Hematopoietic multipotent progenitor cell treated with erythropoietin and hydrocortisone succinate and interleukin-3 and kit ligand, for 15 days (in vitro differentiated cells): Measurements from ENCODE around the gene RILPL1.
"Not testable (repeated sequence)": the region's sequence is repeated elsewhere in the genome, so short reads cannot be mapped to it uniquely, and the experiment has no call there.

ENCODE experiments used
- DNase-seq: peaks from one replicate; pipeline ENCODE4 v3.0.0-alpha.2; 2015; ENCODE audit warnings: low spot score

The RILPL1 gene

GRCh38 chr12:123533672-123534643 lies at the start of gene RILPL1:
Gene RILPL1 (minus strand): TSS chr12:123533719. CDS start chr12:123533482, 237 bp downstream.
- DNase-seq, result no peak

DNA sequence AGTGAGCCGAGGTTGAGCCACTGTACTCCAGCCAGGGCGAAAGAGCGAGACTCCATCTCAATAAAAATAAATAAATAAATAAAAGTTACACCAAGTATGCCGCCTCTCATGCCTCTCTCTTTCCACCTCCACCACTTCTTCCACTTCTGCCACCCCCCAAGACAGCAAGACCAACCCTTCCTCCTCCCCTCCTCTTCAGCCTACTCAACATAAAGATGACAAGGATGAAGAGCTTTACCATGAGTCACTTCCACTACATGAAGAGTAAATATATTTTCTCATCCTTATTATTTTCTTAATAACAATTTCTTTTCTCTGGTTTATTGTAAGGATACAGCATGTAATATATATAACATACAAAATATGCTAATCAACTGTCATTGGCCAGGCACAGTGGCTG lies 47.3 kb upstream of the RILPL1 start:
- no peak for DNase-seq

- not testable (repeated sequence) for DNase-seq
Observed at GRCh38 chr12:123578829-123579228, 45.3 kb upstream of the RILPL1 start.

GRCh38 chr12:123578243-123578642 lies 44.7 kb upstream of the RILPL1 start:
- no peak for DNase-seq

DNA sequence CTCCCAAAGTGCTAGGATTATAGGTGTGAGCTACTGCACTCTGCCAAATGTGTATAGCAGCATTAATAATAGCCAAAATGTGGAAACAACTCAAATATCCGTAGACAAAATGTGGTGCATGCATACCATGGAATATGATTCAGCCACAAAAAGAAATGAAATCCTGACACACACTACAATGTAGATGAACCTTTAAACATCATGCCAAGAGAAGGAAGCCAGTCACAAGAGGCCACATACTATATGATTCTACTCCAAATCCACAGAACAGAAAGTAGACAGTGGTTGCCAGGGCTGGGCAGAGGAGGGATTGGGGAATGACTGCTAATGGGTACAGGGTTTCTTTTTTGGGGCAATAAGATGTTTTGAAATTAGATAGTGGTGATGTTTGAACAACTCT lies 43.1 kb upstream of the RILPL1 start:
- no peak for DNase-seq

DNA sequence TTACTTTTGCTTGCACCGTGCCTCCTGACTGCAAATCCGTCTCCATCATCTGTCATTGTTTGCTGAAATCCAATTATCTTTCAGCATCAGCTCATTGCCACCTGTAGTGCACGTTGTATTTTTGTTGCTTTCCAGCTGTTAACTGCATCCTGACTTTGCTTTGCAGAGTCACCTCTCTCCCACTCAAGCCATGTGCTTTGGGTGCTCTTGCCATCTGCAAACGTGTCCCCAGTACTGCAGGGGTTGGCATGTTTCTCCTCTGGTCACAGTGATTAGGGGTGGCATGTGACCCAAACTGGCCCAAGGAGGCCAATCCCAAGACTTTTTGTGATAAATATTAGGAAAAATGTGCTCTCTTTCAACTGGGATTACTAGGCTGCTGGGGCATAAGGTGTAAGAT lies 40.4 kb upstream of the RILPL1 start:
- DNase-seq, result no peak

DNA sequence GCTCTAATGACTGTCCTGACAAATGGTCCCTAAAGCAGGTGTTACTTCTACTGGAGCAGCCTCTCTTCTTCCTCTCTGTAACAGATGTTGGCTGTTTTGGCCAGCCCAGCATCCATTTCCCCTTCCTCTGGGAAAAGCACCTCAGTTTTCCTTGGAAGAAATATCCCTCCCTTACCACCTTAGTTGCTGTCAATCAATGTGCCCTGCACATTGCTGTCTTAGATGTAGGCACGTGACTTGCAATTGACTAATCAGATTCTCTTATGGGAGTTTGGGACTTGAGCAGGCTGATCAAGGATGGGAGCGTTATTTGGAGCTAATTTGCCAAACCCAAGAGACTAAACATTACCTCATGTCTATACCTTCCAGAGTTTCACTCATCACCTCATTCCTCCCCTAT lies 38.9 kb upstream of the RILPL1 start:
- no peak for DNase-seq

GRCh38 chr12:123571343-123571813 lies 37.9 kb upstream of the RILPL1 start:
- DNase-seq, result no peak

GRCh38 chr12:123559468-123559867 lies 25.9 kb upstream of the RILPL1 start:
- no peak for DNase-seq

- DNase-seq, result not testable (repeated sequence)
Observed at GRCh38 chr12:123558487-123558886, 25.0 kb upstream of the RILPL1 start.

- not testable (repeated sequence) for DNase-seq
Observed at GRCh38 chr12:123554843-123555242, 21.3 kb upstream of the RILPL1 start.

DNA sequence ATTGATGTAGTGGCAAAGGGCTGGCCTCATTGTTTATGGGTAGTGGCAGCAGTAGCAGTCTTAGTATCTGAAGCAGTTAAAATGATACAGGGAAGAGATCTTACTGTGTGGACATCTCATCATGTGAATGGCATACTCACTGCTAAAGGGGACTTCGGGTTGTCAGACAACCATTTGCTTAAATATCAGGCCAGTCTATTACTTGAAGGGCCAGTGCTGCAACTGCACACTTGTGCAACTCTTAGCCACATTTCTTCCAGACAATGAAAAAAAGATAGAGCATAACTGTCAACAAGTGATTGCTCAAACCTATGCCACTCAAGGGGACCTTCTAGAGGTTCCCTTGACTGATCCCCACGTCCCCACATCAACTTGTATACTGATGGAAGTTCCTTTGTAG lies 20.6 kb upstream of the RILPL1 start:
- DNase-seq, result not testable (repeated sequence)

- no peak for DNase-seq
Observed at GRCh38 chr12:123550700-123551099, 17.2 kb upstream of the RILPL1 start.

DNA sequence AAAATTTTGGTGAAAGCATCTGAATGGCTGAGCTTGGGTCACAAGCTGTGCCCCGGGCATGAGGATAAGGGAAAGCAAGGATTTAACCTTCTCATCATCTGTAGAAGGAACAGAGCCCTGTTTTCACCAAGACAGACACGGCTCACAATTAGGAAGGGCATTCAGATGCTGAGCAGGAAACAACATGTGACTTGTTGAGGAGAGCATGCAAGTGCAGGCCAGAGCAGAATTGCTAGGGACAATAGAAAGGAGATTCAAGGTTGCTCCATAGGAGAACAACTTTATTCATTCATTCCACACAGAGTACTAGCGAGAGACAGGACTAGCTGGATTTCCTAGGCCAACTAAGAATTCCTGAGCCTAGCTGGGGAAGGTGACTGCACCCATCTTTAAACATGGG lies 14.6 kb upstream of the RILPL1 start:
- DNase-seq, result no peak

DNA sequence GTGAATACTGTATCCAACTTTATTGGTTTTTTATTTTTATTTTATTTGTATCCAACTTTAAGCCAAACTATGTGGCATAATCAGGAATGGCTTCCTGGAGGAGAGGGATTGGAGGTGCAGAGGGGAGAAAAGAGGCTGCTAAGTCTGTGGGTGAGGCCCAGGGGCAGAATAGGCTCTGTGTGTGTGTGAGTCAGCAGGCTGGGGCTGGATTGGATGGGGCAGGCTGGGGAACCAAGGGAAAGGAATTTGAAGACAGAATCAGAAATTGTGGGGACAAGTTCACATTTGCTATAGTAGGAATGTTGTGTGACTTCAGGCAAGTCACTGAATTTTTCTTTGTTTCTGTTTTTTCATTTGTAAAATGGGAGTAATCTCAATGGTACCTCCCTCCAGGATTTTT lies 12.8 kb upstream of the RILPL1 start:
- no peak for DNase-seq

DNA sequence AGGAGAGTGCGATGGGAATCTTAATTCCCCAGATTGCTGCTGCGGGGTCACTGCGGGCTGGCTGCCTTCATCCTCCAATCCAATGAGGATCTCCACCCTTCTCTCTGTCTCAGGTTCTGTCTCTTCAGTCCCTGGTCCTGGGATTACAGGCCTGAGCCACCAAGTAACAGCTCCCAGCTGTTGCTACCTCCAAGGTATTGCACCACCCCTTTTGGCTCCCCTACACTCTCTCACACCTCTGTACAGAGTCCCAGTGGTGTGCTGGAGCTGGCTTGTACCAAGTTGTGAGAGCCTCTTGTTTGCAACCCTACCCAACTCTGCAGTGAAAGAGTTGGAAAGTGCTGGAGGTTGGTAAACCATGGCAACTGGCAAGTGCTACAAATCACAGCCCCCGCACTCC lies 10.0 kb upstream of the RILPL1 start:
- no peak for DNase-seq

- no peak for DNase-seq
Observed at GRCh38 chr12:123540899-123541662, 7.6 kb upstream of the RILPL1 start.

GRCh38 chr12:123535952-123536351 lies 2.4 kb upstream of the RILPL1 start:
- not testable (repeated sequence) for DNase-seq

DNA sequence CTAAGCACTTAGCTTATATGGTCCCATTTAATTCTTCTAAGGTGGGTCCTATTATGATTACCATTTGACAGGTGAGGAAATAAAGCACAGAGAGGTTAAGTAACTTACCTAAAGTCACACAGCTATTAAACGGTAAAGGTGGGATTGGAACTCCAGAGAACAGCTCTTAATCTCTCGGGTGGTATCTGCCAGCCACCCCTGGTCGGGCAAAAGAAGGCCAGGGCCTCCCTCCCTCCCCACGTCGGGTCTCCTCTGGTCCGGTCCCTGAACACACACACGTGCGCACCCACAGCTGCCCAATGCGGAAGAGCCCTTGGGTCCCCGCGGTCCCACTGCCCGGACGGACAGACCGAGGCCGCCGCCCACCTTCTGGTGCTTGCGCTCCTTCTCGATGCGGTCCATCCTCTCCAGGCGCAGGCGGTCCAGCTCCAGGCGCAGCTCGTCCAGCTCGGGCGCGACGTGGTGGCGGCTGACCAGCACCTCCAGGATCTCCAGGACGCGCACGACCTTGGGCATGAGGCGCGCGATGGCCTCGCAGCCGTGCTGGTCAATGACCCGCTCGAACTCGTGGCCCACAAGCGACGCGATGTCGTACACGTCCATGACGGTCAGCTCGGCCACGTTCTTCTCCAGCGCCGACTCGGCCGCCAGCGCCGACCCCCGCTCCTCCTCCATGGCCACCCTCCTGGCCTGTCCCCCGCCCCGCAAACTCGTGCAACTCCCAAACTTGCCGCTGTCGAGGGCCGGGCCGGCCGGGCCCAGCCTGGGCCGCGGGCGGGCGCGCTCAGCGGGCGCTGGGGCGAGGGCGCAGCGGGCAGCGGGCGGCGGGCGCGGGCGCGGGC lies 490 bp downstream of the RILPL1 start:
- no peak for DNase-seq

GRCh38 chr12:123532019-123532418 lies 1.5 kb downstream of the RILPL1 start:
- no peak for DNase-seq

DNA sequence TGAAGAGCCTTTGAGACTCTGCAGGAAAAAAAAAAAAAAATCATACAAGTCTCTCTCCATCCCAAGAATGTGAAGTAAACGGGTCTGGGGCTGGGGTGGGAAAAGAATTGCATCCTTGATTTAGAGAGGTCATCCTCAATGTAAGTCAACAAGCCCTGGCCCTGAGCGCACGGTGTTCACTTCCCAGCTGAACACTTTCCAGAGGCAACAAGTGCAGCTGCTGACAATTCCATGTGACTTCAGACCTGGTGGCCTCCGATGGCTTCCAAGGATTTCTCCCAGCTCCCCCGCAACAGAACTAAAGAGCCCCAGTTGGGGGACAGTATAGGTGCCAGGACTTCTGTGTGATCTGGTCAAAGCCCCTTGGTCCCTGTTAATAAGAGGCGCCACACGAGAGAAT lies 2.4 kb downstream of the RILPL1 start:
- DNase-seq, result no peak

DNA sequence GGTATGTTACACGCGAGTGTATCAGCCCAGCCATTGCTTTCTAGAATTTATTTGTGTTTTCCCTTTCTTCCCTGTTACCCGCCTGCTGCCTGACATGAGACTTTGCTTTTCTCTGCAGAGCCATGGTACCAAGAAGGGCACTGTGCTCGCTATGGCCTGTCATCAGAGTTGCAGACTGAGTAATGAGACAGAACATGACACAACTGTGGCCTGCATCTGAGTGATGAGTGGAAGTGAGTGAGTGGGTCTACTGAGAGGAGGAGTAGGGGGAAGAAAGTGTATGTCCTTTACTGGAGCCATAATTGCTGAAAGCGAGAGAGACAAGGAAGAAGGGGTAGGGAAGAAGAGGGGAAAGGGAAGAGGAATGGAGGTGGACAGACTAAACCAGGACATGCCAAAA lies 2.9 kb downstream of the RILPL1 start:
- no peak for DNase-seq
